ENCODE measurements around the gene TFAP2D.

TFAP2D gene

GRCh38 chr6:50721978-50722377, 8.7 kb downstream of the TFAP2D start:
- TF ChIP-seq CTCF (IDR thresholded peaks at IDR 0.05): no peak
- Mint-ChIP-seq H3K4me1 (peaks cover 5% of the 10 kb centered on the region), H3K36me3 (ENCODE audit: low read depth) (no peaks in the 10 kb centered on the region), H3K4me3 (no peak overlapping the region), H3K27ac (no peak overlapping the region), H3K27me3 (ENCODE audit: low read depth, poor library complexity) (peaks cover 100% of the 10 kb centered on the region), H3K9me3 (peaks cover 9% of the 10 kb centered on the region)
- no peak for DNase-seq

GRCh38 chr6:50722829-50723554, 9.7 kb downstream of the TFAP2D start:
- peaks cover 100% of the 10 kb centered on the region for H3K27me3 Mint-ChIP-seq (ENCODE audit: low read depth, poor library complexity)
- no peaks in the 10 kb centered on the region for H3K36me3 Mint-ChIP-seq (ENCODE audit: low read depth)
- TF ChIP-seq CTCF (IDR thresholded peaks at IDR 0.05): no peak
- peaks cover 5% of the 10 kb centered on the region for H3K4me1 Mint-ChIP-seq
- no peak for DNase-seq
- no peak overlapping the region for H3K4me3 Mint-ChIP-seq
- H3K27ac Mint-ChIP-seq: no peak overlapping the region
- H3K9me3 Mint-ChIP-seq: peaks cover 6% of the 10 kb centered on the region

GRCh38 chr6:50724381-50725124, 11.2 kb downstream of the TFAP2D start:
- TF ChIP-seq CTCF (IDR thresholded peaks at IDR 0.05): no peak
- H3K4me3 Mint-ChIP-seq: peak overlapping the region; percentile 56
- no peak overlapping the region for H3K27ac Mint-ChIP-seq
- H3K4me1 Mint-ChIP-seq: peaks cover 5% of the 10 kb centered on the region
- peaks cover 5% of the 10 kb centered on the region for H3K9me3 Mint-ChIP-seq
- DNase-seq: peak; percentile 32
- H3K36me3 Mint-ChIP-seq (ENCODE audit: low read depth): no peaks in the 10 kb centered on the region
- peaks cover 100% of the 10 kb centered on the region for H3K27me3 Mint-ChIP-seq (ENCODE audit: low read depth, poor library complexity)

GRCh38 chr6:50734488-50734887, 21.2 kb downstream of the TFAP2D start:
- Mint-ChIP-seq H3K27ac (no peak overlapping the region), H3K9me3 (no peaks in the 10 kb centered on the region), H3K36me3 (ENCODE audit: low read depth) (no peaks in the 10 kb centered on the region), H3K27me3 (ENCODE audit: low read depth, poor library complexity) (peaks cover 34% of the 10 kb centered on the region), H3K4me3 (no peak overlapping the region), H3K4me1 (no peaks in the 10 kb centered on the region)
- DNase-seq: no peak
- no peak for TF ChIP-seq CTCF (IDR thresholded peaks at IDR 0.05)

- H3K27ac Mint-ChIP-seq: no peak overlapping the region
- peaks cover 3% of the 10 kb centered on the region for H3K27me3 Mint-ChIP-seq (ENCODE audit: low read depth, poor library complexity)
- DNase-seq: no peak
- H3K4me1 Mint-ChIP-seq: no peaks in the 10 kb centered on the region
- no peak for TF ChIP-seq CTCF (IDR thresholded peaks at IDR 0.05)
- H3K9me3 Mint-ChIP-seq: no peaks in the 10 kb centered on the region
- no peak overlapping the region for H3K4me3 Mint-ChIP-seq
- no peaks in the 10 kb centered on the region for H3K36me3 Mint-ChIP-seq (ENCODE audit: low read depth)
These were observed 28.8 kb downstream of the TFAP2D start for GRCh38 chr6:50742161-50742560.
